NCI-H82 treated with DMSO at 0.1 percent for 48 hours (cell line): ENCODE results near the gene ZDHHC1.

Source experiments
- DNase-seq: peaks from one replicate; lab custom pipeline; 2025; ENCODE audit not compliant: unreplicated experiment; lab: John Stamatoyannopoulos, UW

The ZDHHC1 gene

DNA sequence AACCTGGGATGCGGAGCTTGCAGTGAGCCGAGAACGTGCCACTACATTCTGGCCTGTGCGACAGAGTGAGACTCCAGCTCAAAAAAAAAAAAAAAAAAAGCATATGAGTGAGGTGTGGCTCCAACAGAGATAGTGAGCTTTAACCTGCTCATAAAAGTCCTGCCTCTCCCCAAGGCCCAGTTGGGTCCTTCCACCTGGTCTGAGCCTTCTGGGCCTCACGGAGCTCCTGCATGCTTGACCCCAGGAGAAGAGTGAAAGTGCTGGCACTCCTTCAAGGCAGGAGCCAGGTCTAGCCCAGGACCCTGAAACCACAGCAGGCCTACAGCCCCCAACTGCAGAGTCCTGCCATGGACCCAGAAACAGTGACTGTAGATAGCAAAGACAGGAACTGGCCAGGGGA lies 32.3 kb upstream of the ZDHHC1 start:
- DNase-seq, result no peak

DNA sequence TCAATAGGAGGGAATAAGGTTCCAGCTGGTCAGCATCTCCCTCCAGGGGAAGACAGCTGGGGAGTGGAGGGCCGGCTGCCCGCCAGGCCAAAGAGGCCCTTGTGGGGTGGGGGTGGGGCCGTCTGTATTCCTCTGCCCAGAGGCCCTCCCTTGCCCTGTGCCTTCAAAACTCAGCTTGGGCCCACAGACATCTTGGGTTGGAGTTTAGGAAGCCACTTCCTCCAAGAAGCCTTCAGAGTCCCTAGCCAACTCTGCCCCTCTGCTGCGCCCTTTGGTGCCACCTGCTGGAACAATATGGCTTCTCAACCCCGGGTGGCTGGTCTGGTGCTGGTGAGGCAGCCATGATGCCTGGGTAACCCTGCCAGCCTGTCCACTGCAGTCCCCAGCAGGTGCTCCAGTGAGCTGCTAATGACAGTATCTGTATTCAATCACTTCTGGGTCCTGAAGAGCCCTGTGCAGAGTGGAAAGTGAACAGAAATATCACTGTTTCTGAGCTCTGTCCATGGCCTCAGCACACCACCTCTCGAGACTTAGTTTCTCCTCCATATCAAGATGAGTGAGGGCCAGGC lies 31.3 kb upstream of the ZDHHC1 start:
- DNase-seq, result no peak

DNA sequence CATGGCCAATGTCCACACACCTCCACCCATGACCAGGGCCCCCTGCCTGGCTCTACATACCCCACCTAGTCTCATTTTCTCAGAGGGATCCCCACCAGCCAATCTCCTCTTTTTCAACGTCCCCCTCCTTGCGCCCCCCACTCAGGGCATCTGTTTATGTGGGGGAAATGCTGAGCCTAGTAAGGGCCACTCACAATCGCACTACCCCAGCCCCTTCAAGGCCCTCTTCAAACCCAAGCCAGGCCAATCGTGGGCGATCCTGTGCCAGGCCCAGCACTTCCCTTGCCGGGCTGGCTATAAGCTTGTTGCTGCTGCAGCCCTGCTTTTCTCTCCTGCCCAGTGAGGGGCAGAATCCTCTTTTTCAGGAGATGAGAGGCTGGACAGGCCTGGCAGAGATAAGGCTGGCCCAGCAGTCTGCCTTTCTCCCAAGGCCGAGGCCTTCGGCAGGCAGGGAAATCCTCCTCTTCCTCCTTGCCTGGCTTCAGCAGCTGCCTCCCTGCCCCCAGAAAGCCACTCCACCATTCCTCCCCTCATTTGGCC lies 30.8 kb upstream of the ZDHHC1 start:
- DNase-seq, result no peak

DNA sequence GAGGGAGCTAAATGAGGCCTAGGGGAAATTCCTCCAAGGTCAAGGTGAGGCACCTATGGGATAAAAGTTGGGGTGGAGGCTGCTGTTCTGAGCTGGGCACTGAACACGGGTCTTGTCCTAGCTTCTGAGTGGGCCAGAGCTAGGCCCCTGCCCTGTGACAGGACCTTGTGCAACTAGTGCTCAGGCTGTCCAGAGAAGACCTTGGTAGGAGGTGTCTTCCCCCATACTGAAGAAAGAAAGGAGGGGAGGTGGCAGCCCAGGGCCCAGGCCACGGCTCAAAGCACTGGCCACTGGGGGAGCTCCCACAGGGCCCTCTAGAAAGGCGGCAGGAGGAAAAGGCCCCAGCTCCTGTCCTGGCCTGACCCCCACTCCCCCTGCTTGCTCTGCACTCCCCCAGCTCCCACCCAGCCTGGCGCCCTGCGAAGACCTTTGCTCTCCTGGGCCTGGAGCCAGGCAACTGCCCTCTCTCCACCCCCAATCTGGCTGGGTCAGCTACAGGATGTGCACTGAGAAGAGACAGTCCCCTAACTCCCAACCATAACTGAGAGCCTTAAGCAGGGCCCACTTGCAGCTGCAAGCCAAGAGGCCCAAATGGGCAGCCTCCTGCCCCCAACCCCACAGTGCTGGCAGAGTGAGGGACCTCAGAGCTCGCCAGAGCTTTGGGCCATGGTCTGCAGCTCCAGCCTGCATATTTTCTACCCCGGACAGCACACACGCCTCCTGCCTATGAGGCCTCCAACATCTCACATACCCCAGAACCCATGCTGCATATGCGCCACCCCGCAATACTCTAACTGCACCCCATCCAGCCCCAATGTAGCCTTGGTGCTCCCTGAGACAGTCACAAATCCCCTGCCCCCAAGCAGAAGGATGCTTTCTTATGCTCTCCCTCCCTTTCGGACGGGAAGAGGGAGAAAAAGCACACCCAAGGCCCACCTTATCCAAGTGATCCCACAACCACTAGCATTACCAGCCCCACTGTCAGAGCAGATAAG lies 29.9 kb upstream of the ZDHHC1 start:
- DNase-seq, result no peak

DNA sequence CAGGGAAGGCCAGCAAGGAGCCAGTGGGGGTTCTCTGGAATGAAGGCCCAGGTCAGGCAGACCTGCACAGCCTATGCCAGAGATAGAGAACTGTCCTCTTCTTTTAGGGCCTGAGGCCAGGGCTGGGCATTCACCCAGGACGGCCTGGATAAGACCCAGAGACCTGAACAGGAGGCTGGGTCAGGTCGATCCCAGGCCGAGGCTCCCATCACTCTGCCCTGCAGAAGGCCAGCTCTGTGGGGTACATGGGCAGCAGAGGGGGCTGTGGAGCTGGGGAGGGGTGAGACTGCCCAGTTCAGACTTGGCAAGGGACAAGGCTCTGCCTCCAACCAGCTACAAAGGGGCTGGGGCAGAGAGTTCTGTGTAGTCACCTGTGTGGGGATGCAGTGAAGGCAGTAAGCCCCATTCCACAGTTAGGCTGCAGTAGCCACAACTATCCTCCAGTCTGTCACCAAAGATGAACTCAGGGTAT lies 29.2 kb upstream of the ZDHHC1 start:
- no peak for DNase-seq

DNA sequence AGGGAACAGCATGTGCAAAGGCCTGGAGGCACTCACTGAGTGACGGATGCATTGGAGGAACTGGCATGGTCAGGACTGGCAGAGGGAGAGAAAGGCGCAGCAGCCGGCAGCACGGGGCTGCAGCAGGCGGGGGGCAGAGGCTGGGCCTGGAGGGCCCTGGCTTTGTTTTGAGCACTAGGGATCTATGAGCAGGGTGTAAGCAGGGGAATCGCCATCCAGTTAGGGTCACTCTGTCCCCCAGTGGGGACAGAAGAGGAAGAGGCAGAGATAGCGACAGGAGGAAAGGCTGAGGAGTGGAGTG lies 28.8 kb upstream of the ZDHHC1 start:
- DNase-seq, result no peak

DNA sequence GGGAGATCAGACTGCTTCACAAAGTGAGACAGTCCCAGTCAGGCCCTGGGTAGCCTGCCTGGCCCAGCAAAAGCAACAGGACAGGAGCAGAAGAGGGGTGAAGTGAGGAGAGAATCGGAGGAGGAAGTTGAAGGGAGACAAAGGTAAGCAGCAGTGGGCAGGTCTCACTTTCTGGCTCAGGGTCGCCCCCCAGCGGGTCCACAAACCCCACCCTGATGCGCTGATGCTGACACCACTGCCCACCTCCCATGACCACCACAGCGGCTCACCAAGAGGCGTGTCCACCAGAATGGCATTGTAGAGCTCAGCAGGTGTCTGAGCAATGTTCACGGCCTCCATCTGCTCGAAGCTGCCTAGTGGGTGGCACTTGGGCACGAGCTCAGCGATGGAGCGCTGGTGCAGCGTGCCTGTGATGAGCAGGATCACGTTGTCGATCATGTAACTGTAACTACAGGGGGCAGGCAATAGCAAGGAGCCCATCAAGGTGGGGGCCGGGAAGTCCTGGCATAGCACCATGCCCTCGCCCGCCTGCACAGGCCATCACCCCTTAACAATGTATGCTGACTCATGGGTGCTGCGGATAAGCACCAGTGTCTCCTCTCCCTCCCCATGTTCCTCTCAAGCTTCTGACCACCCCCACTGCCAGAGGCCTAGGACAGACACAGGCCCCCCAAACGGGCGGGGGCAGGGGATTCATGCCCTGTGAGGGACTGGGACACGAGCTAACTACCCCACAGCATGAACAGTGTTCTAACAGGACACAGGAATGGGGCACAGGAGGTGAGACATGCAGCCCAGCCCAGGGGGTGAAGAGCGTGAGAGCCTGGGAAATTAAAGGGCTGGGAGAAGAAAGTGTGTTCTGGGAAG lies 28.2 kb upstream of the ZDHHC1 start:
- no peak for DNase-seq

DNA sequence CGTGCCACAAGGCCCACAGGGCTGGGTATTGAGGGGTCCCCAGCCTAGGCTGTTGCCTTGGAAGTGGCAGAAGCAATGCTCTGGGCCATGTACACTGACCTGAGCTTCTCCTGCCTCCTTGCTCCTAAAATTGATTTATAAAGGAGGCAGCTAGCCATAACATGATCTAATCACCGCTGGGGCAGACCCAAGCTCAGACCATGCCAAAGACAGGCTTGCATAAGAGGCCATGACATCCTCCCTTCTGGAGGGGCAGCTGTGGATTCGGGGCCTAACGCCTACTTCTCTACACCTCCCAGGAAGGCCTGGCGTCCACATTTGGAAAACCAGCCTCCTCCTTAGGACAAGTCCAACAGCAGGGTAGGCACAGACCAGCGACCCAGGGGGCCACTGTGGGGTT lies 27.0 kb upstream of the ZDHHC1 start:
- no peak for DNase-seq

DNA sequence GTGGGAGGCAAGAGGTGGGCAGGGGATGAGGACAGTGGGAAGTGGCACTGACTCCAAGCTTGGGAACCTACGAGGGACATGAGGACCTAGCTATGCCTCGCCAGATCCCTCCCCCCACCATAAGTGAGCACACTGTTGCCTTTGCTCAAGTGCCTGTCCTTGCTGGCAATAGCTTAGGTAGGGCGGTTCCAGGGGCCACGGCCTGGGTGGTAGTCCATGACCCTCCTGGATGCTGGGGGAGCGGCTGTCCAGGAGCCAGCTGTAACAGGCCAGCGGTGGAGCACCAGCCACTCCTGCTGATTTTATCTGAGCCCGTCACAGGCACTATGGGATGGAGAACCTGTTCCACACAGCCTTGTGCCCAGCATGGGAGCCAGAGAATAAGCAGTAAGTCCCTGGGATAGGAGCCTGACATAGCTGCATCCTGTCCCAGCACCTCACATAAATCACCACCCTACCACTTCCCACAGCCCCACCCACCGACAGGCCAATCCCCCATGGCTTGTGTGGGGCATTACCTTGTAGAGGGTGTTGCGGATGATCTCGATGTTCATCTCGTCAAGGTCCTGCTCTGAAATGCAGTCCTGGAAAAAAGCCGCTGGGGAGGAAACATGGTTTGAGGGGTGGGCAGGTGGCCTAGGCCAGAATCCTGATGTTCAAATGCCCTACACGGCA lies 26.4 kb upstream of the ZDHHC1 start:
- DNase-seq, result no peak

DNA sequence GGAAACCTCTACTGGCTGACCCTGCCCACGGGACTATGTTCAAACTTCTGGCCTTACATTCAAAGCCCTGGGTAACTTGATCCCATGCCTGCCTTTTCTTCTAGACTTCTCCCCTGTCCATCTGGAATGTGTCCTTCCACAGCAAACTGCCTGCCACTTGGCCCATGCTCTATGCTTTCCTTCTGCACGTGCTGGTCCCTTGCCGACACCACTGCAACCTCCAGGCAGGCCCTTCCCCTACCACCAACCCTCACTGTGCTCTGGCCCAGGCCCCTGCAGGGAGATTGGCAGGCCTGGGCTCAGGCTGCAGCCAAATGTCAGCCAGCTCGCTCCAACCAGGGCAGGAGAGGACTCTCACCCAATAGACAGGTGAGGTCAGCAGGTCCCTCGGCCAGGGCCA lies 25.6 kb upstream of the ZDHHC1 start:
- DNase-seq, result no peak

DNA sequence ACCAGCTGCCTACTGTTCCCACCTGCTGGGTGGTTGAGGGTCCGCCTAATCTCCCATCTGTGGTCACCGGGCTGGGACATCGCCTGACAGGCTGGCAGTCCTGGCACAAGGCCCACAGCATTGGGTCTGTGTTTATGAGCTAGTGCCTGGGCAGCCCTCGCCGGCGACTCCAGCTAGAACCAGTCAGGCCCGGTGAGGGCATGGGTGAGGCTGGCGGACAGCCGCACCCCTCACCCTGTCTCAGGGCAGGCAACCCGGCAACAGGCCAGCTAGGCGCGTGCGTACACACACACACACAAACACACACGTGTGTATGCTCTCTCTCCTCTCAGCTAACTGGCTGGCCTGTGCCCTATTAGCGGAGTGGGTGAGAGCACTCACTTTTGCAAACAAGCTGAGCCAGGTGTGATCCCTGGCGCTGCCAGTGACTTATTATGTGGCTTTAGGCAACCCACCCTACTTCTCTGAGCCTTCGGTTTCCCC lies 25.0 kb upstream of the ZDHHC1 start:
- DNase-seq, result no peak

DNA sequence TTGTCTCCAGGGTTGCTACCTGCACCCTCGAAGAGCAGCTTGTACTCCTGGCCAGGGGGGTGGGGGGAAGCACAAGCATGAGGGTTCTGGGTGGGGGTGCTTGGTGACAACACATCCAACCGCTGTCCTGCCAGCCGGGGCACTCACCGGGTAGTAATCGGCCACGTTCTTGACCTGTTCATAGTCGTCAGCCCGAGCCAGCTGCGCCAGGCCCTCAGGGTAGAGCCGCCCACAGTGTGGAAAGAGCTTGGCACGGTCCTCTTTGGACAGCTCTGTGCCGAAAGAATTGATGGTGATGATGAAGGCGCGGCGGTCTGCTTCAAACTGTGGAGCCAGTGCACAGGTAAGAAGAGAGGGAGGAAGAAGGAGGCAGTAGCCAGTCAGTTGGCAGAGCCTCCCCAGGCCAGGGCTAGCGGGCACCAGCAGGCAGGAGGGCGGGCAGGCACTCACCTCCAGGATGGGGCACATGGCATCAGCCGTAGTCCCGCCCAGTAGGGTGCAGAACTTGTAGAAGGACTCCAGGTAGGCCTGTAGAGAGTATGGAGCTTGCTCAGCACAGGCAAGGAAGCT lies 22.6 kb upstream of the ZDHHC1 start:
- no peak for DNase-seq

DNA sequence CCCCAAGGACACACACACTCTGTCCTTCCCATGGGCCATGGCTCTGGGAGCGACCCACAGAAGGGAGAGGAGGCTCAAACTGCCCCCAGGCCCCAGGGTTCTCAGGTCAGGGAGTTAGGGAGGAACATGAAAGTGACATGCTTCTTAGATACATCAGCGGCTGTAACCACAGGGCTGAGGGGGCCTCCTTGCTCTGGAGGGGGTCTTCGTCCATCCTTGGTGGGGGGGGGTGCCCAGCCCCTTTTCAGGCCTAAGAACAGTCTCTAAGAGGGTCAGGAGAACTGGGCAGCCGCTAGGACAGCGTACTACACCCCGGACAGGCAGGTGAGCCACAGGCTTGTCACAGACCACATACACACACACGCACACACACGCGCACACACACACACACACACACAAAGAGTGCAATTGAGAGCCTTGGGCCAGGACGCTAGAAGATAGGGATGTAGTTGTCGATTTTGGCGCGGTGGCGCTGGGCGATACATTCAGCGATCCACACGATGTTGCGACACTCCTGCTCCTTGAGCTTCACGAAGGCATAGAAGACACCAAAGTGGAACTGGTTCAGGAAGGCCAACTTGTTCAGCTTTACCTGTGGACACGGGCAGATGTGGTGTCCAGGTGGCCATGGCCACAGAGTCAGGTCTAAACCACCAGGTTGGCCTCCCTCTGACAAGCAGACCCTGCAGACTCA lies 22.0 kb upstream of the ZDHHC1 start:
- no peak for DNase-seq

DNA sequence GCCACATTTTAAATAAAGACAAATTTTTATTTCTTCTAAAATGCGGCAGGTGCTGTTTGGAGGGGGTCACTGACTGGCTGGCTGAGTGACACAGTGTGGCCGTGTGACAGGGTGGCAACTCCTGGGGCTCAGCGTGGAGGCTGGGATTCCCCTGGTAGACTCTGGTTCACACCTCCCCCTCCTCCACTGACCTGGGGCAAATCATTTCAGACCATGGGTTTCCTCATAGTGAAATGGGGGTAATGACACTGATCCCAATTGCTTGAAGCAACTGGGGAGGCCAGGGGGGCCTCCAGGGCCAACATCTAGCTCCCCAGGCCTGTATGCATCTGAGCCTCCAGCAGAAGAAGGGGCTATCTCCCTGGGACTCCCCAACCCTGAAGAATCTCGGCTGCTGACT lies 21.2 kb upstream of the ZDHHC1 start:
- DNase-seq, result no peak

DNA sequence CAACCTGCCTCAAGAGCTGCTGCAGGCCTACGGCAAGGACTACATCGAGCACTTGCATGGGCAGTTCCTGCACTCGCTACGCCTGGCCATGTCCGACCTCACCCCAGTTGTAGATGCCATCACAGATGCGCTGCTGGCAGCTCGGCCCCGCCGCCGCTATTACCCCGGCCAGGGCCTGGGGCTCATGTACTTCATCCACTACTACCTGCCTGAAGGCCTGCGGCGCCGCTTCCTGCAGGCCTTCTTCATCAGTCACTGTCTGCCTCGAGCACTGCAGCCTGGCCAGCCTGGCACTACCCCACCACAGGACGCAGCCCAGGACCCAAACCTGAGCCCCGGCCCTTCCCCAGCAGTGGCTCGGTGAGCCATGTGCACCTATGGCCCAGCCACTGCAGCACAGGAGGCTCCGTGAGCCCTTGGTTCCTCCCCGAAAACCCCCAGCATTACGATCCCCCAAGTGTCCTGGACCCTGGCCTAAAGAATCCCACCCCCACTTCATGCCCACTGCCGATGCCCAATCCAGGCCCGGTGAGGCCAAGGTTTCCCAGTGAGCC lies 20.4 kb upstream of the ZDHHC1 start:
- DNase-seq, result no peak

DNA sequence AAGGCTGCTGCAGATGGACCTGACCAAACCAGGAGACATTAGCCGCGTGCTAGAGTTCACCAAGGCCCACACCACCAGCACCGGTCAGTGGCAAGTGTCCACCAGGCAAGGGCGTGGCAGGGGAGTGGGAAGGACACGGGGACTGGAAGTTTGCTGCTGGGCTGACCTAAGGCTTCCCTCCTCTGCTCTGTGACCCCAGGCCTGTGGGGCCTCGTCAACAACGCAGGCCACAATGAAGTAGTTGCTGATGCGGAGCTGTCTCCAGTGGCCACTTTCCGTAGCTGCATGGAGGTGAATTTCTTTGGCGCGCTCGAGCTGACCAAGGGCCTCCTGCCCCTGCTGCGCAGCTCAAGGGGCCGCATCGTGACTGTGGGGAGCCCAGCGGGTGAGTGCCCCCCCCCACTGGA lies 19.5 kb upstream of the ZDHHC1 start:
- no peak for DNase-seq

DNA sequence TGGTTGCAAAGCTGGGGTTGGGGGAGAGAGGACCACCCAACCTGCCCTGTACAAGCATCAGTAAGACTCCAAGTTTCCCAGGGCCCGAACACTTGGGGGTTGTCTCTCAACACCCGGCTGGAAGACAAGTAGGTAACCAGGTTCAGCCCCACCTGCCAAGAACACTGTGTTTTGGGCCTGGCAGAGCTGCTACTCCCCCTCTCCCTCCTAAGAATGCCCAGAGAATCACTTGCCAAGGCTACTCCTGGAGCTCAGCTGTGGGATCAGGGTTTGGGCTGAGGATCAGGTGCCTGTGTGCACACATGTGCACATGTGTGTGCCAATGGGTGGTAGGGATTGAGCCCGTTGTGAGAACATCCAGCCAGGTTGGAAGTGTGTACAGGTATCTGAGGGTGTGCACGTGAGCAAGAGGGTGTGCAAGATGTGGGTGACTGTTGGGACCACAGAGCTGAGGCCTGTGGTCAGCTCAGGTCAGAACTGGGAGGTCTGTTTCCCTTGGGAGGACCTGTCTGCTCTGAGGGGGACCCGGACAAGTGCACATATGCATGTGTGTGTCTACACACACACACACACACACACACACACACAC lies 16.9 kb upstream of the ZDHHC1 start:
- DNase-seq, result no peak

DNA sequence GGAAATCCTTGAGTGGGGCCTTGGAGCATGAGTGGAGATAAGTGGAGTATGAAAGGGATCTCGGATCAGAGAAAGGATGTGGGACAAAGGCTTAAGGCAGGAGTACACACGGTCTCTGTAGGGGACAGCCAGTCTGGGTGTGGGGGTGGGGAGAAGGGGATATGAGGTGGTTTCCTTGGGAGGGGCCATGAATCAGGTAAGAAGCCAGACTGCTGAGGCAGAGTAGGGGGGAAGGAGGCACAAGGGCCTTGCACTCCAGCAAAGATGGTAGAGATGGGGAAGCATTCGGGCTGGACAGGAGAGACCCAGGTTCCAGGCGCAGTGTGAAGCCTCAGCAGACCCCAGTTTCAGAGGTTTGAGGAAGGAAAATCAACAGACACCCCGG lies 16.2 kb upstream of the ZDHHC1 start:
- DNase-seq, result no peak
